ENCODE data around the gene ATP7B.

The ATP7B gene

GRCh38 chr13:51922771-51923480 is 88.3 kb downstream of the ATP7B start:
- Histone ChIP-seq H3K27me3 (ENCODE audit: control insufficient read depth, insufficient read depth, low read length) (no peaks in the 10 kb centered on the region), H3K9me3 (ENCODE audit: control insufficient read depth, insufficient read depth, low read length) (no peaks in the 10 kb centered on the region), H3K4me1 (ENCODE audit: control insufficient read depth, insufficient read depth, low read length) (no peaks in the 10 kb centered on the region), H3K4me3 (ENCODE audit: low read length) (no peak overlapping the region), H3K36me3 (ENCODE audit: control insufficient read depth, insufficient read depth, low read length) (no peaks in the 10 kb centered on the region), H3K27ac (ENCODE audit: low read length) (no peak overlapping the region)
- DNase-seq (ENCODE audit: low read depth, low spot score): no peak
- no CpG with 5 or more reads among the region's 10 CpGs for whole genome bisulfite sequencing (ENCODE audit: insufficient coverage, insufficient read length)

DNA sequence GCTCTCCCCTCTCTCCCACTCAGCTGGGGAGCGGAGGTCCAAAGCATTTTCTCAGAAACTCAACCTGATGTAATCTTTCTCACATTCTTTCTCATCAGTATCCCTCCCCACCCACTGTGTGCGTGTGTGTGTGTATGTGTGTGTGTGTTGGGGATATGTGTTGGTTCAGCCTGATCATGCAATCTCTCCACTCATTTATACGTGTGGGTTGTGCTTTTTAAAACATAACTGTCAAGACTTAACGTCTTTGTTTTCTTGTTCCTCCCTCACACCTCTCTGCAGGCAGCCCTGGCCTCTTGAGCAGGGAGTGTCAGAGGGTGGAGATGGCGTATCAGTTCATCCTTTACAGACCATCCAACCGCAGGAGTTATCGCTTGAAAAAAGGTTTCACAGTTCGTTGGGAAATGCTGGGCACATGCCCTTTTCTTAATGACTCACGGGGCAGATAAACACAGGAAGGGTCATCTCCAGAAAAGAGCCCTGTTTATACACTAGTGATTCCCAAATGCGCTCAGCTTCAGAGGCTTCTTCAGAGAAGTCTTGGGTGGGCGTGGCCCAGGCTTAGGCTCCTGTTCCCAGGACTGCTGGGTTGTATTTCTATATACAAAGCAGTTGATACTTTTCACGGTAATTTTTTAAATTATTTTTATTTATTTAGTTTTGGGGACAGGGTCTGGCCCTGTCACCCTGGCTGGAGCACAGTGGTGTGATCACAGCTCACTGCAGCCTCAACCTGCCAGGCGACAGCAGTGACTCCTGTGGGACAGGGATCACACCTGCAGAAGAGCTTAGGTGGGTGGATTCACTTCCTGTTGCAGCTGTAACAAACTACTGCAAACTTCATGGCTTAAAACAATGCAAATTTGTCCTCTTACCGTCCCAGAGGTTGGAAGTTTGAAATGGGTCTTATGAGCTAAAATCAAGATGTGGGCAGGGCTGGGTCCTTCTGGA is 89.2 kb downstream of the ATP7B start:
- Histone ChIP-seq H3K36me3 (ENCODE audit: control insufficient read depth, insufficient read depth, low read length) (no peaks in the 10 kb centered on the region), H3K27me3 (ENCODE audit: control insufficient read depth, insufficient read depth, low read length) (no peaks in the 10 kb centered on the region), H3K4me3 (ENCODE audit: low read length) (no peak overlapping the region), H3K27ac (ENCODE audit: low read length) (no peak overlapping the region), H3K4me1 (ENCODE audit: control insufficient read depth, insufficient read depth, low read length) (no peaks in the 10 kb centered on the region), H3K9me3 (ENCODE audit: control insufficient read depth, insufficient read depth, low read length) (no peaks in the 10 kb centered on the region)
- DNase-seq (ENCODE audit: low read depth, low spot score): no peak
- no CpG with 5 or more reads among the region's 14 CpGs for WGBS (ENCODE audit: insufficient coverage, insufficient read length)

- Histone ChIP-seq H3K4me1 (ENCODE audit: control insufficient read depth, insufficient read depth, low read length) (no peaks in the 10 kb centered on the region), H3K27me3 (ENCODE audit: control insufficient read depth, insufficient read depth, low read length) (no peaks in the 10 kb centered on the region)
- no CpG with 5 or more reads among the region's 8 CpGs for WGBS (ENCODE audit: insufficient coverage, insufficient read length)
These were observed 90.5 kb downstream of the ATP7B start for GRCh38 chr13:51920786-51921185.

GRCh38 chr13:51920267-51920666 is 91.0 kb downstream of the ATP7B start:
- no CpG with 5 or more reads among the region's 3 CpGs for WGBS (ENCODE audit: insufficient coverage, insufficient read length)

More at GRCh38 chr13:51920786-51921185, 90.5 kb downstream of the ATP7B start:
- Histone ChIP-seq H3K4me3 (ENCODE audit: low read length) (no peak overlapping the region), H3K36me3 (ENCODE audit: control insufficient read depth, insufficient read depth, low read length) (no peaks in the 10 kb centered on the region), H3K9me3 (ENCODE audit: control insufficient read depth, insufficient read depth, low read length) (no peaks in the 10 kb centered on the region), H3K27ac (ENCODE audit: low read length) (no peak overlapping the region)
- DNase-seq (ENCODE audit: low read depth, low spot score): no peak

GRCh38 chr13:51919531-51919930 is 91.7 kb downstream of the ATP7B start:
- H3K4me1 ChIP-seq (ENCODE audit: control insufficient read depth, insufficient read depth, low read length): no peaks in the 10 kb centered on the region
- no peaks in the 10 kb centered on the region for H3K9me3 ChIP-seq (ENCODE audit: control insufficient read depth, insufficient read depth, low read length)
- no peak overlapping the region for H3K4me3 ChIP-seq (ENCODE audit: low read length)
- H3K27ac ChIP-seq (ENCODE audit: low read length): no peak overlapping the region
- H3K36me3 ChIP-seq (ENCODE audit: control insufficient read depth, insufficient read depth, low read length): no peaks in the 10 kb centered on the region
- H3K27me3 ChIP-seq (ENCODE audit: control insufficient read depth, insufficient read depth, low read length): no peaks in the 10 kb centered on the region
- WGBS (ENCODE audit: insufficient coverage, insufficient read length): no CpG with 5 or more reads among the region's 9 CpGs
- DNase-seq (ENCODE audit: low read depth, low spot score): no peak

More at GRCh38 chr13:51920267-51920666, 91.0 kb downstream of the ATP7B start:
- H3K9me3 ChIP-seq (ENCODE audit: control insufficient read depth, insufficient read depth, low read length): no peaks in the 10 kb centered on the region
- H3K36me3 ChIP-seq (ENCODE audit: control insufficient read depth, insufficient read depth, low read length): no peaks in the 10 kb centered on the region
- H3K27me3 ChIP-seq (ENCODE audit: control insufficient read depth, insufficient read depth, low read length): no peaks in the 10 kb centered on the region
- H3K27ac ChIP-seq (ENCODE audit: low read length): no peak overlapping the region
- no peak overlapping the region for H3K4me3 ChIP-seq (ENCODE audit: low read length)
- no peak for DNase-seq (ENCODE audit: low read depth, low spot score)
- no peaks in the 10 kb centered on the region for H3K4me1 ChIP-seq (ENCODE audit: control insufficient read depth, insufficient read depth, low read length)

- Histone ChIP-seq H3K27ac (ENCODE audit: low read length) (no peak overlapping the region), H3K9me3 (ENCODE audit: control insufficient read depth, insufficient read depth, low read length) (no peaks in the 10 kb centered on the region), H3K4me1 (ENCODE audit: control insufficient read depth, insufficient read depth, low read length) (no peaks in the 10 kb centered on the region), H3K36me3 (ENCODE audit: control insufficient read depth, insufficient read depth, low read length) (no peaks in the 10 kb centered on the region), H3K4me3 (ENCODE audit: low read length) (no peak overlapping the region), H3K27me3 (ENCODE audit: control insufficient read depth, insufficient read depth, low read length) (no peaks in the 10 kb centered on the region)
- DNase-seq (ENCODE audit: low read depth, low spot score): no peak
- WGBS (ENCODE audit: insufficient coverage, insufficient read length): no CpG with 5 or more reads among the region's 8 CpGs
These were observed 94.3 kb downstream of the ATP7B start for GRCh38 chr13:51916962-51917361.

DNA sequence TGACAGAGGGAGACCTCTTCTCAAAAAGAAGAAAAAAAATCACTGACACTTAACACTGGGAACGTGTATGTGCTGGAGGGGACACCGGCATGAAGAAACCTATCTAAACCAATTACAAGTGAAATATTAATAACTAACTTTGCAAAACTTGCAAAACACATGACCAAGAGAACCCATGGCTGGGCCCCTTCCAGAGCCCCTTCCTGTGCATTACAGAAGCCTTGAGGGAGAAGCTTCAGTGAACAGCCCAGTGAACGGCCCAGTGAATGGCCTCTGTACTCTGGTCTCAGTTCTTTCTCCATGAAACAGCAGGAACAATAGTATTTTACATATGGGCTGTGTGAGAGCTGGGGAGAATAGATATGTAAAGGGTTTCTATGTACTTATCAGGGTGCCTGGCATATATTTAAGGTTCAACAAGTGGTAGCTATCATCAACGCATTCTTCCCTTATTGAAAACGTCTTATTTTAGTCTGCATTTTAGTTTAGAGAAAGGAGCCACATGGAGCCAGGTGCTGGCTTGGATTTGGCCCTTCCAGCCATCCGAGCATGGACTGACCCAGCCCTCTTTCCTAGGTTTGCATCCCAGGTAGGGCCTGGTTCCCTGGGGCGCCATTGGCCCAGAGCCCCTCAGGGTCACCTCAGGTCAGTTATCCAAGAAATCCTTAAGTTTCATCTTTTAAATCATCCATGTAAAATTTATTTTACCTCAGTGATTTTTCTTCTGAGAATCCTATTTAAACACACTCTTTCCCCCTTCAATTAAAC is 95.0 kb downstream of the ATP7B start:
- Histone ChIP-seq H3K27me3 (ENCODE audit: control insufficient read depth, insufficient read depth, low read length) (no peaks in the 10 kb centered on the region), H3K4me1 (ENCODE audit: control insufficient read depth, insufficient read depth, low read length) (no peaks in the 10 kb centered on the region), H3K36me3 (ENCODE audit: control insufficient read depth, insufficient read depth, low read length) (no peaks in the 10 kb centered on the region), H3K9me3 (ENCODE audit: control insufficient read depth, insufficient read depth, low read length) (no peaks in the 10 kb centered on the region), H3K4me3 (ENCODE audit: low read length) (no peak overlapping the region), H3K27ac (ENCODE audit: low read length) (no peak overlapping the region)
- WGBS (ENCODE audit: insufficient coverage, insufficient read length): no CpG with 5 or more reads among the region's 7 CpGs
- no peak for DNase-seq (ENCODE audit: low read depth, low spot score)

- Histone ChIP-seq H3K27me3 (ENCODE audit: control insufficient read depth, insufficient read depth, low read length) (no peaks in the 10 kb centered on the region), H3K4me1 (ENCODE audit: control insufficient read depth, insufficient read depth, low read length) (no peaks in the 10 kb centered on the region), H3K4me3 (ENCODE audit: low read length) (no peak overlapping the region), H3K27ac (ENCODE audit: low read length) (no peak overlapping the region), H3K36me3 (ENCODE audit: control insufficient read depth, insufficient read depth, low read length) (no peaks in the 10 kb centered on the region), H3K9me3 (ENCODE audit: control insufficient read depth, insufficient read depth, low read length) (no peaks in the 10 kb centered on the region)
- WGBS (ENCODE audit: insufficient coverage, insufficient read length): no CpG with 5 or more reads among the region's 7 CpGs
- DNase-seq (ENCODE audit: low read depth, low spot score): no peak
These were observed 97.1 kb downstream of the ATP7B start for GRCh38 chr13:51914137-51914493.

DNA sequence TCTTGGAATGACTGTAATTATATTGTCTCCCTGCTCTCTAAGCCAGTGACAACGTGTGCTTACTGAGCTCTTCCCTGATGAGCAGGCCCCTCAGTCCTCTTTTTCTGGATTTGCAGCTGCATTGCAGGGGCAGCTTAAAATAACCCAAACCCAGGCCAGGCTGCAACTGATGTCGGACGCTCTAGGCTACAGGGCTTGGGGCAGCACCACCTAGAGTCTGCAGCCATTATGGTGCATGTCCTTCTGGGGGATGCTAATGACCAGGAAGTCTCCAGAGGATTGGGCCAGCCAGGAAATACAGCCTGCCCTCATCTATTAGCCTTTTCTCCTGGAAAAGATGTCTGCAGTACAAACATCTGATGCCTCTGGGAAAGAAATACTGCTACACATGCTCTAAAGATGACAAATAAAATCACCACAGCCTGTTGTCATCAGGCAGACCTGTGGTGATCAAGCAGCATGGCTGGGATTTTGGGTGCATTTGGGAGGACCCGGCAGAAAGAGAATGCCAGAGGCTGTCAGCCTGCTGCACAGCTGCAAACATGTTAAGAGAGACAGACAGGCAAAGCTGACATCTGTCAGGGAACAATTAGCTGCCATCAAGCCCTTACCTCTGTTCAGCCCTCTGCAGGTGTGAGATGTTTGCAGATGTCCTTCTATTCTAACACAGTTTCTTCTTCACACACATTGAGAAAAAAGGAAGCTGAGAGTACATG is 97.7 kb downstream of the ATP7B start:
- Histone ChIP-seq H3K4me1 (ENCODE audit: control insufficient read depth, insufficient read depth, low read length) (no peaks in the 10 kb centered on the region), H3K36me3 (ENCODE audit: control insufficient read depth, insufficient read depth, low read length) (no peaks in the 10 kb centered on the region), H3K4me3 (ENCODE audit: low read length) (no peak overlapping the region), H3K27ac (ENCODE audit: low read length) (no peak overlapping the region), H3K27me3 (ENCODE audit: control insufficient read depth, insufficient read depth, low read length) (no peaks in the 10 kb centered on the region), H3K9me3 (ENCODE audit: control insufficient read depth, insufficient read depth, low read length) (no peaks in the 10 kb centered on the region)
- DNase-seq (ENCODE audit: low read depth, low spot score): no peak
- WGBS (ENCODE audit: insufficient coverage, insufficient read length): no CpG with 5 or more reads among the region's 4 CpGs
